ENCODE data around the gene SEMA5A. TPM values are rescaled to one million over a fixed set of nuclear protein-coding genes. Genes with fewer than 3 reads are reported as not detected.

The SEMA5A gene
- polyA plus RNA-seq, 1 donor (not counting 4 experiments of a cell fraction or from before 2014, with no cell fraction given): 0.16 TPM

DNA sequence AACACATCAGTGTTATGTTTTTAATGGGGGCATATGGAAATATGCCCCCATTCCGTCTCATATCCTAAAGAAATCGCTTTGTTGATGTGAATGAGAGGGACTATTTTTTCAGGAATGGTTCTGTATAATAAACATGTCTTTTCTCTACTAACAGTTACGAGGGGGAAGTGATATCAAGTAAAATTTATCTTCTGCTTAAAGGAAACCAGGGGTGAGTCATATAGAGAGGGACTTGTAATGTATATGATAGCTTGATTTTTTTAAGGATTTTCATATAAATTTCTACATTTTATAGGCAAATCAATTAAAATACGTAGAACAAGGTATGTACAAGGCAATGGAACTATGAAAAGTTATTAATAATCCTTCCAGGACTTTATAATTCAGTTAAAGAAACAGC is 207.1 kb downstream of the SEMA5A start:
- no peak overlapping the region for H3K9ac ChIP-seq (ENCODE audit: control insufficient read depth, extremely low read depth, insufficient read depth, low read length)
- no peaks in the 10 kb centered on the region for H3K79me2 ChIP-seq (ENCODE audit: control insufficient read depth, insufficient read depth, low read length)
- H3K4me1 ChIP-seq (ENCODE audit: control insufficient read depth, extremely low read depth, insufficient read depth, low read length): peaks cover 27% of the 10 kb centered on the region
- no peaks in the 10 kb centered on the region for H3K9me3 ChIP-seq (ENCODE audit: control insufficient read depth, low read depth, low read length)
- H4K20me1 ChIP-seq (ENCODE audit: control insufficient read depth, extremely low read depth, insufficient read depth, low read length): no peaks in the 10 kb centered on the region
- DNase-seq (ENCODE audit: low read depth, low spot score) (no peak), FAIRE-seq (no peak)
- TF ChIP-seq EZH2 (IDR thresholded peaks at IDR 0.05; ENCODE audit: low read length): no peak
- TF ChIP-seq, protein P1, sequence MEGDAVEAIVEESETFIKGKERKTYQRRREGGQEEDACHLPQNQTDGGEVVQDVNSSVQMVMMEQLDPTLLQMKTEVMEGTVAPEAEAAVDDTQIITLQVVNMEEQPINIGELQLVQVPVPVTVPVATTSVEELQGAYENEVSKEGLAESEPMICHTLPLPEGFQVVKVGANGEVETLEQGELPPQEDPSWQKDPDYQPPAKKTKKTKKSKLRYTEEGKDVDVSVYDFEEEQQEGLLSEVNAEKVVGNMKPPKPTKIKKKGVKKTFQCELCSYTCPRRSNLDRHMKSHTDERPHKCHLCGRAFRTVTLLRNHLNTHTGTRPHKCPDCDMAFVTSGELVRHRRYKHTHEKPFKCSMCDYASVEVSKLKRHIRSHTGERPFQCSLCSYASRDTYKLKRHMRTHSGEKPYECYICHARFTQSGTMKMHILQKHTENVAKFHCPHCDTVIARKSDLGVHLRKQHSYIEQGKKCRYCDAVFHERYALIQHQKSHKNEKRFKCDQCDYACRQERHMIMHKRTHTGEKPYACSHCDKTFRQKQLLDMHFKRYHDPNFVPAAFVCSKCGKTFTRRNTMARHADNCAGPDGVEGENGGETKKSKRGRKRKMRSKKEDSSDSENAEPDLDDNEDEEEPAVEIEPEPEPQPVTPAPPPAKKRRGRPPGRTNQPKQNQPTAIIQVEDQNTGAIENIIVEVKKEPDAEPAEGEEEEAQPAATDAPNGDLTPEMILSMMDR (optimal IDR thresholded peaks at IDR 0.05 in 1 of 3, IDR thresholded peaks at IDR 0.05 in 1 of 3, conservative IDR thresholded peaks at IDR 0.05 in 1 of 3; ENCODE audit: extremely low read depth in 1 of 3, insufficient read depth in 2 of 3, low read length in 3 of 3): no peak
- no peaks in the 10 kb centered on the region for H3K9me1 ChIP-seq (ENCODE audit: control insufficient read depth, extremely low read depth, insufficient read depth, low read length)
- dilution Hi-C loops (cut with MboI; ENCODE audit: extremely low pct_ligation_motif_present, low sequenced_read_pairs): no loop called here
- H3K36me3 ChIP-seq (ENCODE audit: control insufficient read depth in 2 of 2, extremely low read depth in 1 of 2, insufficient read depth in 2 of 2, low read length in 2 of 2): no peaks in the 10 kb centered on the region
- no peak overlapping the region for H2AFZ ChIP-seq (ENCODE audit: control insufficient read depth, low read length)
- H3K27ac ChIP-seq (ENCODE audit: control insufficient read depth, insufficient read depth, low read length): no peak overlapping the region
- no peak overlapping the region for H3K4me2 ChIP-seq (ENCODE audit: control insufficient read depth, extremely low read depth, insufficient read depth, low read depth, low read length)
- no peaks in the 10 kb centered on the region for H3K27me3 ChIP-seq (ENCODE audit: control insufficient read depth, extremely low read depth, insufficient read depth, low read length)
- H3K4me3 ChIP-seq (ENCODE audit: control insufficient read depth in 2 of 3, extremely low read depth in 1 of 3, insufficient read depth in 2 of 3, low read depth in 1 of 3, low read length in 3 of 3): no peak overlapping the region

DNA sequence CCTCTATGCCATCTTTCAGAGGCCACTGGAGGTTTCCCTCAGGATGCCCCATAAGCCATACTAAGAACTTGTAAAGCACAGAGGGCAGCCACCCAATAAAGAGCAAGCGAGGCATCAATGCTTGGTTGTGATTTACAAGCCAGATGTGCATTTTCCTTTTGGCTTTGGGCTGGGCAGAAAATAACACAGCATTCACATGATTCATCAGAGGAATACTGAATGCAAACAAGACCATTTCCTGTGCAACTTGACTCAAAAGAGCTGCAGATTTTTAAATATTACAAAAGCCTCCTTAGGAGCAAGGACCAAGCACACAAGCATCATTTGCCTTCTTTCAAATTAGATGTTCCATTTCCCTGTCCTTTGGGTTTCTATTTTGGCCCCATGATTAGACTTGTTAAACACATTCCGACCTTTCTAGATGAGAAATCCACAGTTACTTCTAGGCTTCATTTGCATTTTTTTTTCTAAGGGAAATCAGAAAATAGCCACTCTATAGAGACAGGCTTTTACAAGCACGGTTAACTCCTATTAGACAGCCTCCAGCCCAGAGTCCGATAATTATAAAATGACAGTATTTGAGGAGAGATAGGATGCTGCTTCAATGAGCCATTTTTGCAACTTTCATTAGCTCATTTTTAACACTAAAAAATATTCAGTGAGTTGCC is 207.8 kb downstream of the SEMA5A start:
- dilution Hi-C loops (cut with MboI; ENCODE audit: extremely low pct_ligation_motif_present, low sequenced_read_pairs): no loop called here
- peak overlapping the region; percentile 28 for H3K4me2 ChIP-seq (ENCODE audit: control insufficient read depth, extremely low read depth, insufficient read depth, low read depth, low read length)
- no peak overlapping the region for H3K4me3 ChIP-seq (ENCODE audit: control insufficient read depth in 2 of 3, extremely low read depth in 1 of 3, insufficient read depth in 2 of 3, low read depth in 1 of 3, low read length in 3 of 3)
- FAIRE-seq (peak; percentile 64), DNase-seq (ENCODE audit: low read depth, low spot score) (no peak)
- H3K36me3 ChIP-seq (ENCODE audit: control insufficient read depth in 2 of 2, extremely low read depth in 1 of 2, insufficient read depth in 2 of 2, low read length in 2 of 2): no peaks in the 10 kb centered on the region
- no peak overlapping the region for H3K27ac ChIP-seq (ENCODE audit: control insufficient read depth, insufficient read depth, low read length)
- H3K9me3 ChIP-seq (ENCODE audit: control insufficient read depth, low read depth, low read length): no peaks in the 10 kb centered on the region
- H3K79me2 ChIP-seq (ENCODE audit: control insufficient read depth, insufficient read depth, low read length): no peaks in the 10 kb centered on the region
- no peak overlapping the region for H3K9ac ChIP-seq (ENCODE audit: control insufficient read depth, extremely low read depth, insufficient read depth, low read length)
- TF ChIP-seq, protein P1 (optimal IDR thresholded peaks at IDR 0.05 in 1 of 3, IDR thresholded peaks at IDR 0.05 in 1 of 3, conservative IDR thresholded peaks at IDR 0.05 in 1 of 3; ENCODE audit: extremely low read depth in 1 of 3, insufficient read depth in 2 of 3, low read length in 3 of 3): no peak
- TF ChIP-seq EZH2 (IDR thresholded peaks at IDR 0.05; ENCODE audit: low read length): no peak
- H3K9me1 ChIP-seq (ENCODE audit: control insufficient read depth, extremely low read depth, insufficient read depth, low read length): no peaks in the 10 kb centered on the region
- H3K27me3 ChIP-seq (ENCODE audit: control insufficient read depth, extremely low read depth, insufficient read depth, low read length): no peaks in the 10 kb centered on the region
- no peak overlapping the region for H2AFZ ChIP-seq (ENCODE audit: control insufficient read depth, low read length)
- H4K20me1 ChIP-seq (ENCODE audit: control insufficient read depth, extremely low read depth, insufficient read depth, low read length): no peaks in the 10 kb centered on the region
- H3K4me1 ChIP-seq (ENCODE audit: control insufficient read depth, extremely low read depth, insufficient read depth, low read length): peaks cover 19% of the 10 kb centered on the region

Measured in keratinocyte (primary cell).